Erythroblast (primary cell): Measurements from ENCODE around the gene NDUFA13.

Source experiments
- GATA1 ChIP-seq: IDR thresholded peaks from 2 replicates; pipeline ENCODE4 v1.6.1; 2011; ENCODE audit warnings: low read depth, mild to moderate bottlenecking, control low read depth, low read length, moderate library complexity
- POLR2A ChIP-seq: IDR thresholded peaks from 2 replicates; pipeline ENCODE4 v1.6.1; 2011; ENCODE audit warnings: mild to moderate bottlenecking, low read length

GRCh38 chr19:19531951-19532805, 16.2 kb downstream of the NDUFA13 start:
- no peak for TF ChIP-seq POLR2A
- no peak for TF ChIP-seq GATA1
